ENCODE measurements around the gene TDRD9. TPM values are rescaled to one million over a fixed set of nuclear protein-coding genes. Genes with fewer than 3 reads are reported as not detected.

The TDRD9 gene
- polyA plus RNA-seq, 4 donors, result 0.27 to 0.89 (median 0.45) TPM

DNA sequence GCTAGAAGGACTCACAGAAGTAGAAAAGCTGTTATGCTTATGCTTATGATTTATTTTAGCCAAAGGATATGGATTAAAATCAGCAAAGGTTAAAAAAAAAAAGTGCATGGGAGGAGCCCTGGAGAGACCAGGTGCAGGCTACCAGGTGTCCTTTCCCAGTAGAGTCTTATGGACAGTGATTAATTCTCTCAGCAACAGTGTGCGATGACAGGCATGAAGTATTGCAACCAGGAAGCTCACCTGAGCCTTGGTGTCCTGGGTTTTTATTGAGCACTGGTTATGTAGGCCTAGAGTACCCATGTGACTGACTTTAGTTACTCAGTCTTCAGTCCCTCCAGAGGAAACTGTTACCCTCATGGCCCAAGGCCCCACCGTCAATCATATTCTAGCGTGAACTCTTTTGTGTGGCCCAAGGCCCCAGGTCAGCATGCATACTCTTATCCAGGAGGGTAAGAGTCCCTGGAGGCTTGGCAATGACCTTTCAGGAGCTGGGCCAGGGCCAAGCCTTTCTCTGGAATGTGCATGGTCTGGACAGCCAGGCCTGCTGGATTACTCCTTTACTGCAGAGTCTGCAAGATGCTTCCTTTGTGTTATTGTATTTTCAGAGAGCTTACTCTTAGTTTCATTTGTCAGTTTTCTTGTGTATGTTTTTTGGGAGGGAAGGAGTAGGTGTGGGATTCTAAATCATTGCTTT is 83.7 kb downstream of the TDRD9 start:
- 89 to 95% (median 91%) methylated on average over 3 of the region's 3 CpGs for WGBS, 3 donors
- Histone ChIP-seq H3K4me3 (ENCODE audit: low read depth in 1 of 3, low read length in 3 of 3) (no peak overlapping the region), H3K36me3 (ENCODE audit: control insufficient read depth in 3 of 3, insufficient read depth in 2 of 3, low read depth in 1 of 3, low read length in 3 of 3) (no peaks in the 10 kb centered on the region), H3K27me3 (ENCODE audit: control insufficient read depth in 3 of 3, insufficient read depth in 3 of 3, low read length in 3 of 3) (no peaks in the 10 kb centered on the region), H3K9me3 (ENCODE audit: control insufficient read depth in 2 of 2, insufficient read depth in 1 of 2, low read depth in 1 of 2, low read length in 1 of 2) (no peaks in the 10 kb centered on the region), H3K4me1 (ENCODE audit: control insufficient read depth in 3 of 3, insufficient read depth in 2 of 3, low read depth in 1 of 3, low read length in 2 of 3) (no peaks in the 10 kb centered on the region), H3K27ac (ENCODE audit: low read depth in 1 of 3, low read length in 2 of 3) (no peak overlapping the region)
- FAIRE-seq, result no peak
- peak in 1 of 2 donors; percentile 3 for DNase-seq

DNA sequence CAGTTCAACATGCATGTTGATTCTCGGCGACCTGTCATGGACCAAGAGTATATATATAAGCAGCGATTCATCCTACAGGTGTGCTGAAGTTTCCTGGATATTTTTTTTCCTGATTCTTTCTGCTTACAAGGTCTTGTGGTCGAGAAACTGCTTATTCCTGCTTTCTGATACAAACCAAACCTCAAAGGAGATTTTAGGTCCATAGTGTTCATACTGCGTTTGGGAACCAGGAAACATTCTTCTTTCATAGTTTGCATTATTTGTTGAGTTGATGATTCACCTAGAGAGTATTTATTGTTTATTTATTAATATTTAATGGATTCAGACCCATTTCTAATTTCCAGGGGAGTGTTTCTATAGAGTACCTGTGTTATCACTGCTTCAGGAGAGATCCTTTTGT is 86.5 kb downstream of the TDRD9 start:
- H3K27ac ChIP-seq (ENCODE audit: low read depth in 1 of 3, low read length in 2 of 3), result no peak overlapping the region
- no peaks in the 10 kb centered on the region for H3K36me3 ChIP-seq (ENCODE audit: control insufficient read depth in 3 of 3, insufficient read depth in 2 of 3, low read depth in 1 of 3, low read length in 3 of 3)
- peaks cover 0 to 6% (median 0%) of the 10 kb centered on the region in 3 donors for H3K27me3 ChIP-seq (ENCODE audit: control insufficient read depth in 3 of 3, insufficient read depth in 3 of 3, low read length in 3 of 3)
- WGBS, 3 donors, result 72 to 87% (median 81%) methylated on average over 5 of the region's 5 CpGs
- DNase-seq, result no peak
- no peaks in the 10 kb centered on the region for H3K4me1 ChIP-seq (ENCODE audit: control insufficient read depth in 3 of 3, insufficient read depth in 2 of 3, low read depth in 1 of 3, low read length in 2 of 3)
- no peak for FAIRE-seq
- H3K4me3 ChIP-seq (ENCODE audit: low read depth in 1 of 3, low read length in 3 of 3), result no peak overlapping the region
- no peaks in the 10 kb centered on the region for H3K9me3 ChIP-seq (ENCODE audit: control insufficient read depth in 2 of 2, insufficient read depth in 1 of 2, low read depth in 1 of 2, low read length in 1 of 2)

DNA sequence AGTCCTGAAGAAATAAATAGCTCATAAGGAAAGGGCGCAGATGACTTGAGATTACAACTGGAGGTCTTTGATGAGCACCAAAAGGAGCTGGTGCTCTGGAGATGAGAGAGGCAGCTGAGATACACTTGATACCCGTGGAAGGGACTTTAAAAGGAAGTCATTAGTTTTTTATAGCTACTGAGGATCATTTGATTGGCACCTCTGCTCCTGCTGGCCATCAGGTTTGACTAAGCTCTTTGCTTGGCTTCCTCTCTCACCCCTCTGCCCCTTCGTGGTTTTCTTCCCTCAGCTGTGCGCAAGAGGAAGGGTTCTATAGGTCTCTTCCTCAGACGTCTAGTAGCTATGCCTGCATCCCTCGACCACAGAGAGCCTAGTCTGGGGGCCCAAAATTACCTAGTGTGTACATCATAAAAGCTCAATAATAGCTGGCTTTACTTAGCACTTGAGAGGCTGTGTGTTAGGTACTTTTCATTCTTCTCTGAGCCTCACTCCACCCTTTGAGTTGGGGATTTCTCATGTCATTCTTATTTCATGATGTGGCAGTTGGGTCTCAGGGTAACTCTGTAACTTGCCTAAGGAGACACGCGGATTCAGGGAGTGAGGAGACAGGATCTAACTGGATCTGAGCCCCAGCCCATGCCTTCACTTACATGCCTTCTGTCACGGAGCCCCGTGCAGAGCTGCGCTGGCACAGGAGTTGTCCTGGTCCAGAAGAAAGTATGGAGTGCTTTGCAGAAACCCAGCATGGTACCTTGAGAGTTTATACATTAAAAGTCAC is 88.8 kb downstream of the TDRD9 start:
- Histone ChIP-seq H3K4me1 (ENCODE audit: control insufficient read depth in 3 of 3, insufficient read depth in 2 of 3, low read depth in 1 of 3, low read length in 2 of 3) (no peaks in the 10 kb centered on the region), H3K36me3 (ENCODE audit: control insufficient read depth in 3 of 3, insufficient read depth in 2 of 3, low read depth in 1 of 3, low read length in 3 of 3) (no peaks in the 10 kb centered on the region), H3K9me3 (ENCODE audit: control insufficient read depth in 2 of 2, insufficient read depth in 1 of 2, low read depth in 1 of 2, low read length in 1 of 2) (no peaks in the 10 kb centered on the region), H3K27me3 (ENCODE audit: control insufficient read depth in 3 of 3, insufficient read depth in 3 of 3, low read length in 3 of 3) (peaks cover 0 to 6% (median 0%) of the 10 kb centered on the region in 3 donors), H3K4me3 (ENCODE audit: low read depth in 1 of 3, low read length in 3 of 3) (no peak overlapping the region), H3K27ac (ENCODE audit: low read depth in 1 of 3, low read length in 2 of 3) (no peak overlapping the region)
- no peak for FAIRE-seq
- no peak for DNase-seq
- 68 to 77% (median 68%) methylated on average over 11 of the region's 11 CpGs for WGBS, 3 donors

DNA sequence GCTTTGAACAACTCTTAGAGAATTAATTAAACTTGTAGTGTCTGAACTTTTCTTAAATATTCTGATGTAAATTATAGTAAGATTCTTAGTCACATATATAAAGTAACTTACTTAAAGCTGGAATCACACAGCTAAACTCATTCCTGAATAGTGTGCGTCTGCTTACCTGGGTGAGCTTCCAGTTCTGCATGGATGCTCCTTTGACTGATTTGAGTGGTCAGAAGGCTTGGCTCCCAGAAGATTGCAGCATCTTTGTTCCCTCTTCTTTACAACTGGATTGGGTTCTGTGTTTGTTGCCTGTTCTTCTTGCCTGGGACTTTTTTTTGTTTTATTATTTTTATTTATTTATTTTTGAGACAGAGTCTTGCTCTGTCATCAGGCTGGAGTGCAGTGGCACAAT is 90.8 kb downstream of the TDRD9 start:
- no peak overlapping the region for H3K27ac ChIP-seq (ENCODE audit: low read depth in 1 of 3, low read length in 2 of 3)
- H3K36me3 ChIP-seq (ENCODE audit: control insufficient read depth in 3 of 3, insufficient read depth in 2 of 3, low read depth in 1 of 3, low read length in 3 of 3), result no peaks in the 10 kb centered on the region
- H3K27me3 ChIP-seq (ENCODE audit: control insufficient read depth in 3 of 3, insufficient read depth in 3 of 3, low read length in 3 of 3), result peaks cover 0 to 11% (median 0%) of the 10 kb centered on the region in 3 donors
- 89 to 96% (median 94%) methylated on average over 1 of the region's 1 CpG for WGBS, 3 donors
- H3K4me1 ChIP-seq (ENCODE audit: control insufficient read depth in 3 of 3, insufficient read depth in 2 of 3, low read depth in 1 of 3, low read length in 2 of 3), result no peaks in the 10 kb centered on the region
- no peaks in the 10 kb centered on the region for H3K9me3 ChIP-seq (ENCODE audit: control insufficient read depth in 2 of 2, insufficient read depth in 1 of 2, low read depth in 1 of 2, low read length in 1 of 2)
- no peak overlapping the region for H3K4me3 ChIP-seq (ENCODE audit: low read depth in 1 of 3, low read length in 3 of 3)
- DNase-seq, result no peak
- FAIRE-seq, result no peak

DNA sequence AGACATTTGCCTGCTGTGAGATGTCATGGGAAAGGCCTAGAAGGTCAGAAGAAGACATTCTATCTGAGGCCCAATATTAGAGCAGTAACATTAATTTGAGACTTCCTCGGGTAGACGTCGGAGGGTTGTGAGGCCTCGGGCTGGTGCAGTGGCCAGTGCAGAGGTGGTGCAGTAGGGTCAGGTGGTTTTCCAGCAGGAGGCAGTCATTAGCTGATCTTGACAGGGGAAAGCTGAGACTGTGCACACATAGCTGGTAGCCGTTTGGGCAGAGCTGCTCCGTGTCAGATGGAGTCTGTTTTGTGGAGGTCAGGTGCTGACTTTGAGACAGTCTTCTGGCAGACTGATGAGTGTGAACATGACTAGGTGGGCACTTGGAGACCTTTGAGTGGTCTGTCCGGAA is 91.5 kb downstream of the TDRD9 start:
- Histone ChIP-seq H3K4me1 (ENCODE audit: control insufficient read depth in 3 of 3, insufficient read depth in 2 of 3, low read depth in 1 of 3, low read length in 2 of 3) (no peaks in the 10 kb centered on the region), H3K36me3 (ENCODE audit: control insufficient read depth in 3 of 3, insufficient read depth in 2 of 3, low read depth in 1 of 3, low read length in 3 of 3) (no peaks in the 10 kb centered on the region), H3K27me3 (ENCODE audit: control insufficient read depth in 3 of 3, insufficient read depth in 3 of 3, low read length in 3 of 3) (peaks cover 0 to 11% (median 0%) of the 10 kb centered on the region in 3 donors), H3K4me3 (ENCODE audit: low read depth in 1 of 3, low read length in 3 of 3) (no peak overlapping the region), H3K9me3 (ENCODE audit: control insufficient read depth in 2 of 2, insufficient read depth in 1 of 2, low read depth in 1 of 2, low read length in 1 of 2) (no peaks in the 10 kb centered on the region), H3K27ac (ENCODE audit: low read depth in 1 of 3, low read length in 2 of 3) (no peak overlapping the region)
- DNase-seq, result no peak
- WGBS, 3 donors, result 77 to 80% (median 79%) methylated on average over 7 of the region's 7 CpGs
- no peak for FAIRE-seq

DNA sequence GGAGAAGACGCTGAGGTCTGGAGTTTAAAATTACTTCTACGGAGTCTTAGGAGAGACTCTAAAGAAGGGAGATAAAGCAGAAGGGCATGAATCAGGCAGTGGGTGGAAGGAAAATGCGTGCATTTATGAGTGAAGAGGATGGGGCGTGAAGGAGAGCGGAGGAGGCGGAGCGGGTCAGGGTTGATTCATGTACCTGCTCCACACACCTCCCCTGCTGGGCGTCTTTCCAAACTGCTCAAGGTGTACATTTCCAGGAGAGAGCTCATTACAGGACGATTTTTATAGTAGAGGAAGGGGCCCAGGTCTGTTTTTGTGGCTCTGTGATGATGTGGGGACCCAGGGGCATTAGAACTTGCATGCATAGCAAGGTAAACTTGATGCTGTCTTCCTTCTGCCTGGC is 92.2 kb downstream of the TDRD9 start:
- H3K4me3 ChIP-seq (ENCODE audit: low read depth in 1 of 3, low read length in 3 of 3), result no peak overlapping the region
- 61 to 81% (median 78%) methylated on average over 9 of the region's 9 CpGs for WGBS, 3 donors
- H3K27ac ChIP-seq (ENCODE audit: low read depth in 1 of 3, low read length in 2 of 3), result no peak overlapping the region
- no peaks in the 10 kb centered on the region for H3K9me3 ChIP-seq (ENCODE audit: control insufficient read depth in 2 of 2, insufficient read depth in 1 of 2, low read depth in 1 of 2, low read length in 1 of 2)
- H3K27me3 ChIP-seq (ENCODE audit: control insufficient read depth in 3 of 3, insufficient read depth in 3 of 3, low read length in 3 of 3), result peaks cover 0 to 13% (median 0%) of the 10 kb centered on the region in 3 donors
- no peak for DNase-seq
- no peaks in the 10 kb centered on the region for H3K36me3 ChIP-seq (ENCODE audit: control insufficient read depth in 3 of 3, insufficient read depth in 2 of 3, low read depth in 1 of 3, low read length in 3 of 3)
- H3K4me1 ChIP-seq (ENCODE audit: control insufficient read depth in 3 of 3, insufficient read depth in 2 of 3, low read depth in 1 of 3, low read length in 2 of 3), result no peaks in the 10 kb centered on the region
- no peak for FAIRE-seq

DNA sequence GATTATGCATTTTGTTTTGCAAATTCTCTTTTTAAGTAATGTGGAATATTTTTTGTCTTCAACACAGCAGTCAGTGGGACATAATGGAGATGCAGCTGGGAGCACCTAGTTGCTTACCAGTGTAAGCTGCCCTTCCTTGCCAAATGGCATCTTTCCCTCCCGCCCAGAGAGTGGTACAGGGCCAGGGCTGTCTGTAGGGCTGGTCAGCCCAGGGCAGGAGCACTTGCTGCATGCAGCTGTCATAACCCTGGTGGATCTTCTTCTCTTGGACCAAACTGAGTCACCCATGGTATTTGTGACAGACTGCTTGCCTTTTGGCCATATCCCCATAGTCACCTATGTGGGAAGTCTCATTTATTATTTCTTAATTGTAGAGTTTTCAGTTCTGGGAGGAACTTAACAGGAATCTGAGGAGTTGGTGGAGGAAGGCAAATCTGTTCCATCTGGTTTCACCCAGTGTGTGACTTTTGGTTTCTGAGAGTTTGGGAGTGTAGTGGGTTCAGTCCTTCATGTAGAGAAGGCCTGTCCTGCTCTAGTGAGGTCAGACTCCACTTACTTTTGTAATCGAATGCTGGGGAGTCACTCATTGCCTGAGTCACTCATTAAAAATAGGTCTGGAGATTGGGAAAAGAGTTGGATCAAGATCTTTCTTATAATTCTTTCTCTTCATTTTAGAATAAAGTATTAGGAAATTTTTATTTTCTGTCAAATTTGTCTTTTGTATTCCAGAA is 95.2 kb downstream of the TDRD9 start:
- H3K4me1 ChIP-seq (ENCODE audit: control insufficient read depth in 3 of 3, insufficient read depth in 2 of 3, low read depth in 1 of 3, low read length in 2 of 3), result no peaks in the 10 kb centered on the region
- 57 to 78% (median 65%) methylated on average over 2 of the region's 2 CpGs for WGBS, 3 donors

DNA sequence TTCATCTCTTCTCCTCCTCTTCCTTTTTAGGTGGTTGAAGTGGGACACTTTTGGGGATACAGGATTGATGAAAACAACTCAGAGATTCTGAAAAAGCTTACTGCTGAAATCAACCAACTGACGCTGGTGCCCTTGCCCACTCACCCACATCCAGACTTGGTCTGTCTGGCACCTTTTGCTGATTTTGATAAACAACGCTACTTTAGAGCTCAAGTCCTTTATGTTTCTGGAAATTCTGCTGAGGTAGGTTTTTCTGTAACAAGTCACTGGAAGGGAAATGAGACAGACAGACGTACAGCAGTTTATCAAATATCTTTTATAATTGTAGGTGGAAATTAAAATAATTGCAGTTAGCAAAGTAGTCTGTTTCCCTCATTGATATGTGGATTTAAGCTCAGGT is 97.3 kb downstream of the TDRD9 start:
- Histone ChIP-seq H3K4me3 (ENCODE audit: low read depth in 1 of 3, low read length in 3 of 3) (no peak overlapping the region), H3K4me1 (ENCODE audit: control insufficient read depth in 3 of 3, insufficient read depth in 2 of 3, low read depth in 1 of 3, low read length in 2 of 3) (no peaks in the 10 kb centered on the region), H3K27me3 (ENCODE audit: control insufficient read depth in 3 of 3, insufficient read depth in 3 of 3, low read length in 3 of 3) (peaks cover 0 to 7% (median 0%) of the 10 kb centered on the region in 3 donors), H3K27ac (ENCODE audit: low read depth in 1 of 3, low read length in 2 of 3) (no peak overlapping the region), H3K36me3 (ENCODE audit: control insufficient read depth in 3 of 3, insufficient read depth in 2 of 3, low read depth in 1 of 3, low read length in 3 of 3) (no peaks in the 10 kb centered on the region), H3K9me3 (ENCODE audit: control insufficient read depth in 2 of 2, insufficient read depth in 1 of 2, low read depth in 1 of 2, low read length in 1 of 2) (no peaks in the 10 kb centered on the region)
- no peak for DNase-seq
- FAIRE-seq, result no peak
- WGBS, 3 donors, result 75 to 76% (median 76%) methylated on average over 3 of the region's 3 CpGs

More for the DNA sequence above, 95.2 kb downstream of the TDRD9 start:
- Histone ChIP-seq H3K27me3 (ENCODE audit: control insufficient read depth in 3 of 3, insufficient read depth in 3 of 3, low read length in 3 of 3) (peaks cover 0 to 10% (median 0%) of the 10 kb centered on the region in 3 donors), H3K4me3 (ENCODE audit: low read depth in 1 of 3, low read length in 3 of 3) (no peak overlapping the region), H3K27ac (ENCODE audit: low read depth in 1 of 3, low read length in 2 of 3) (no peak overlapping the region), H3K9me3 (ENCODE audit: control insufficient read depth in 2 of 2, insufficient read depth in 1 of 2, low read depth in 1 of 2, low read length in 1 of 2) (no peaks in the 10 kb centered on the region), H3K36me3 (ENCODE audit: control insufficient read depth in 3 of 3, insufficient read depth in 2 of 3, low read depth in 1 of 3, low read length in 3 of 3) (no peaks in the 10 kb centered on the region)
- DNase-seq (no peak), FAIRE-seq (no peak)
